NCI-H1092 treated with DMSO at 0.1 percent for 48 hours (cell line): ENCODE results near the gene MRPS31.

Experiments
- DNase-seq: peaks from one replicate; lab custom pipeline; 2025; lab: John Stamatoyannopoulos, UW

Gene MRPS31

DNA sequence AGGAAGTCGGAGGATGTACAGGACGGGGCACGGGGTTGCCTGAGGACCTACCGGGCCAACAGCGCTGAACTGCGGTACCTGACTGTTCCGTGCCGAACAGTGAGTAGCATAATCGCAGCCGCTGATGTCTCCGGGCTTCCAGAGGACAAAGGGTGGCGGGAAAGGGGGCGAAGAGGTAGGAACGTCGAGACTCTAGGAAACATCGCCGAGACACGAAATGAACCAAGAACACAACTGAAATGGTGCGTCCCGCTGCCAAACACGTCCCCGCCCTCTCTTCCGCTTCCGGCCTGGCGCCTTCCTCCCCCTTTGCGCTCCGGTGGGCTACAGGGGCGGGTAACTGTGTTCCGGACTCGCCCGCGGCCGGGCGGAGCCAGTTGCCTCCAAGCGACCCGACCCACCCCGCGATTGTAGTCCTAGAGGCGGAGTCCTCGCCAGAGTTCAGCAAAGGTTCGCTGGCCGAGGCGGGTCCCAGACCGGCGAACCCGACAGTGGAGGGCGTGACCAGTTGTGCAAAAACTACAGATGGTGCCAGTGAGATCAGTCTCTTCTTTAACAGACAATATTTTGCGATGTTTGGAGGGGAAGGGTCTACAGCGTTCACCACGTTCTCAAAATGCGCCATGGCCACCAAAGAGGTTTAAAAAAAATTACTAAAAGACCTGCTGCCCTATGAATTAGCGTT lies at the start of gene MRPS31:
Gene MRPS31, minus strand, starts transcription at position 257 of the 685 bp plus-strand sequence. Its CDS starts 54 bp downstream, at position 203.
- peak; percentile 85 for DNase-seq

DNA sequence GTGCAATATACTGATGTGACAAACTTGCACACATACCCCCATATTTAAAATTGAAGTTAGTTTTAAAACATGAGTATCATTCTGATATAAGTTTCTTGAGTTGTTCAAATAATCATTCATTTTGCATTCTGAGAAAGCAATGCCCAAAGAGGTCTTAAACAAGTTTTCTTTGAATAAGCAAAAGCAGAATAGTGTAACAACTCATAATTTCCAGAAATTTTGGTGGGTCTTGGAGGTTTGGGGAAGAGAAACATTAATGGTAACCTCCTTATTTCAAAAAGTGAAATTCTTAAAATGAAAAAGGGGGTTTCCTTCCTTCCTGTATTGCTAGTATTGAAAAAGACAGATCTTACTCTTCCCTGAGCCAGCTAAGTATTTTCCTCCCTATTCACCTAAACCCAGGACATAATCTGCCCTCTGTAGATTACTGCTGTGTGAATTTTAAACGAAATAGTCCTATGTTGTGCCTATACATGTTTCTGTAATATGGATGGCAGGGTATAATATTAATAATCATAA lies 48.9 kb upstream of the MRPS31 start:
- DNase-seq, result no peak

GRCh38 chr13:40818926-40819325 lies 47.9 kb upstream of the MRPS31 start:
- DNase-seq, result no peak

GRCh38 chr13:40814803-40815202 lies 43.8 kb upstream of the MRPS31 start:
- DNase-seq, result no peak

DNA sequence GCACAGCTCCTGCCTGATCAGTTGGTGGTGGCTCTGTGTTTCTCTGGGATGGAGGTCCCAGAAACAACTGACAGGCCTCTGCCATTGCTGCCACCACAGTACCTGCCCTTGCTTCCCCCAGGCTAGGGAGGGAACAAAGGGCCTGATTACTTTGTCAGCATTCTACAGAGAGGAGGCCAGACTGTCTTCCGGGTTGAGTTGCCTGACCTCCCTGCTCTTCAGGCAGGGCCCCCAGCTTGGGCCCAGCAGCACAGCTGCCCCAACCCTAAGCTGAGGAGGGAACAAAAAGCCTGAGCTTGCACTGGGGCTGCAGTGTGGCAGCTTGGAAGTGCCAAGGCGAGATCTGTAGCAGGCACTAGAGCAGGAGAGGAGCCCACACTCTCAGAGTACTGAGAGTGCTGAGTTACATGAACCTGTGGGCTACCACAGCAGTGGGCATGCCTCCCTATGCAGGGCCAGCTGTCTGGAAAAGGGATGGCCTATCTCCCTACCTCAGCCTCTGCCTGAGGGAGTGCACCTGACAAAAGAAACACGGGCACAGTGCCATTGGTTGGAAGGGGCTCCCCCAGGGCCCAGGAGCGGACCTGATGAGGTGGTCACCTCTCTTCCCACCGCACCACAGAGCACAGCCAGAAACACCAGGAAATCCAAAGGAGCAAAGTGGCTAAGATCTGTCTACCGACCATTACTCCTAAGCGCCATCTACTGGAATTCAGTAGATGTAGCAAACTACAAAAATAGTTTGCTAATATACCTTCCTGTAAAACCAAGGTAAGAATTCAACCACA lies 42.9 kb upstream of the MRPS31 start:
- DNase-seq, result no peak

- DNase-seq, result no peak
Measured at GRCh38 chr13:40812724-40813445, 41.9 kb upstream of the MRPS31 start.

DNA sequence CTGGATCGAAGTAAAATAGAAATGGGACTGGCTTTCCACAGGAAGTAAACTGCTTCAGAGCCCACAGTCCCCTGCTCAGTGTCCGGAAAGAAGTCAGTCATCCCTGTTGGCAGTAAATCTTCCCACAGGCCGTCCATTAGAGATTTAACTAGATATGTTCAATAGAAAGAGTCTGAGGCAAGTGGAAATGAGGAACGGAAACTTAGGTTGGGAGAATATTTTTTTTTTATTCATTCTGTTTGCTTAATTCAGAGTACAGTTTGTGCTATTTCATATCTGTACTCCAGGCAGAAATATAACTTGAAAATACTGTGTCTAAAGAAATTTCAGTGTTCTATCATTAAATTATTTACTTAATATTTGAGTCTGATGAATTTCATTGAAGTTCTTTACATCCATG lies 41.1 kb upstream of the MRPS31 start:
- no peak for DNase-seq

- DNase-seq, result no peak
Measured at GRCh38 chr13:40809471-40809870, 38.5 kb upstream of the MRPS31 start.

DNA sequence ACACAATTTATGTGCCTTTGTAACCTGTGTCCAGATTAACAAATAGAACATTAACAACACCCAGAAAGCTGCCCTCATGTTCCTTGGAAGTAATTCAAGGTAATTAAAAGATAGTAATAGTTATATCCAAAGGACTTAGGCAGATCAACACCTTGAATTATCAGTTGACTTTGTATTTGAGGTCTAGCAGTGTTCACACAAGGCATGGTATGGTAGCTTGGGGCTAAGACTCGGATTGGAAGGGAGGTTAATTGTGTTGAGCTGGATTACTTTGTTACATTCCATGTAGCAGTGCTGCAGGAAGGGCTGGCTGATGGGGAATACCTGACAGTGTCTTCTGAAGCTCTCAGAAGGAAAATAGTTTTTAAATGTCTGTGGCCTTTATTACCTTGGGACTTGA lies 35.3 kb upstream of the MRPS31 start:
- DNase-seq, result no peak

- DNase-seq, result no peak
Measured at GRCh38 chr13:40803316-40803715, 32.3 kb upstream of the MRPS31 start.

DNA sequence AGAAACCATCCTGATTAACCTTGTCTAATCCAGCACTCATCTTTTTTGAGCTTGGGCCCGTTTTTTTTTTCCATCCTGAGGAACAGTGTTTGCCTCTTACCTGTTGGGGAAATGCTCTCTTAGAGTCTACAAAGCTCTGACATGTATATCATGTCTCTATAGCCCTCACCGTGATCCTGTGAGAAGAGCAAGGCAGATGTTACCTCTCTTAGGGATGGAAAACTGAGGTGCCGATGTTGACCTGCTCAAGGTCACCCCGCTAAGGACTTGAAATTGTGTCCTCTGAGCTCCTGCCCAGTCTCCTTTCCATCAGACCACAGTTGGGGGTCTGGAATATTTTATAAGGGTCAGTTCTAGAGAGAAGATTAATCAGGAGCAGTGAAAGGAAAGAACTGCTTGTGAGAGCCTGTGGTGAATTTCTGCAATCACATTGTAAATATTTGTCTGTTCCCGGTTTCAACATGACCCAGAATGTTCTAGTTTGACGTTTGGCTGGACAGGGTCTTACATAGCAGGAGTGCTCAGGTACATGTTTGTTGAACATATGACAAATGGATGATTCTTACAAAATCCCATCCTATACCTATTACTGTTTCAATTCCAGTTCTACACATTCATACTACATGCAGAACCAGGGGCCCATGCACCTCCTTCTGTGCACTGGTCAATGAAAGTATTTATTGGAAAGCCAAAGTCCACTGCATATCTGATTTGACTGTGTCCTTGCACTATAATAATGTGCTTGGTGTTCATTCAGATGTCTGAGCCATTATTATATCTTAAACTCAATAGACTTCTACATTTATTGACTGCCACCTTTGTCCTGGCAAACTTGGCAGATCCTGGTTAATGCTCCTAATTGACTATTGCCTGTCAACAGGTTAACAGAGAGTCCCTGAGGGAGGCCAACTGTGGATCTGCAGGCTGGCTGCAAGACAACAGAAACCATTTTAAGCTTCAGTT lies 30.5 kb upstream of the MRPS31 start:
- no peak for DNase-seq

GRCh38 chr13:40800559-40800958 lies 29.6 kb upstream of the MRPS31 start:
- DNase-seq, result no peak

- no peak for DNase-seq
Measured at GRCh38 chr13:40799508-40799907, 28.5 kb upstream of the MRPS31 start.

- no peak for DNase-seq
Measured at GRCh38 chr13:40798380-40798779, 27.4 kb upstream of the MRPS31 start.

DNA sequence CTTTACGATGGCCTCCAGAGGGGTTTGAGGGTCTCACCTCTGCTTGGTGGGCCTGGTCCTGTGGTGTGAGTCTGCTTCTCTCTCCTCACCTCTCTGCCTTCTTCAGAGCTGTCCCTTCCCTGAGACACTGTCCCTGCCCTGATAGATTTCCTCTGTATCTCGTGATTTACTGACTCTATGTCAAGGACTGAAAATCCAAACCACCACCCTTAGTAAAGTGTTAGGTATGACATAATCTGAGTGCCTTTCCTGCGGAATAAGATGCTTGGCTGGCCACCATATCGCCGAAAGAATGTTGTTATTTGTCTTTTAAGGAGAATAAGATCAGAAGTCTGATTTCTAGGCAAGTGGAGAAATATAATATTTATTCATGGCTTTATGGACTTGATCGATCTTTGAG lies 25.7 kb upstream of the MRPS31 start:
- no peak for DNase-seq

- no peak for DNase-seq
Measured at GRCh38 chr13:40794414-40795368, 23.7 kb upstream of the MRPS31 start.

- no peak for DNase-seq
Measured at GRCh38 chr13:40793339-40793738, 22.3 kb upstream of the MRPS31 start.

GRCh38 chr13:40792284-40793051 lies 21.5 kb upstream of the MRPS31 start:
- no peak for DNase-seq

DNA sequence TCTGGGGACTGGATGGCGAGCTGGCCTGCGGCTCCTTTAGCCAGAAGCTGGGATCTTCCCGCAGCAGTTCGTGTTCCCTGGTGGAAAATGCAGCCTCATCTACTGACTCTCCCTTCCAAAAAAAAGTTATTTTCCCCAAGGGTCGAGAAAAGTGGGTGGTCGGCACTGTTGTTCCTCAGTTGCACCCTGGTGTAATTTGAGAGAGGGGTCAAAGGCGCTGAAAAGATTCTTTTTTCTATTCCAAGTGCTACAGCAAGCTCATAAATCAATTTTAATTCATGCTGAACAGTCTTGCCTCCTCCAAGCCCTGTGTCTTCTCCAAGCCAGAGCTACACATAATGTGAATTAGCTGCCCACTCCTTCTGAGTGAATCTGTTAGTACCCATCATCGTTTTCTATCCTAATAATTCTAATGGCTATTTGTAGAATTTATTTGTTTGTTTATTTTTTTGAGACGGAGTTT lies 19.2 kb upstream of the MRPS31 start:
- DNase-seq, result no peak
